Smooth muscle cell (in vitro differentiated cells): ENCODE results near the gene CCDC74A. TPM values are rescaled to one million over a fixed set of nuclear protein-coding genes. Genes with fewer than 3 reads are reported as not detected.
"Not testable (repeated sequence)": the region's sequence is repeated elsewhere in the genome, so short reads cannot be mapped to it uniquely, and the experiment has no call there.

Source experiments
- DNase-seq: peaks from one replicate; lab custom pipeline; 2025; ENCODE audit not compliant: unreplicated experiment; lab: John Stamatoyannopoulos, UW
- H2AFZ ChIP-seq: fragments of 200-600 bp; sonication (generic); 2 replicates; pipeline ENCODE4 v1.6.0; 2016; ENCODE audit warnings: antibody characterized with exemption, low read depth, mild to moderate bottlenecking
- H3F3A ChIP-seq: fragments of 200-600 bp; sonication (generic); 2 replicates; pipeline ENCODE4 v1.6.0; 2017; ENCODE audit warnings: antibody characterized with exemption, low read depth
- H3K27ac ChIP-seq: fragments of 200-600 bp; sonication (generic); 2 replicates; pipeline ENCODE4 v1.5.1; 2016; ENCODE audit warnings: low read depth, mild to moderate bottlenecking
- H3K27me3 ChIP-seq: fragments of 200-600 bp; sonication (generic); 2 replicates; pipeline ENCODE4 v1.6.1; 2016; ENCODE audit warnings: low read depth, mild to moderate bottlenecking
- H3K36me3 ChIP-seq: fragments of 200-600 bp; sonication (generic); 2 replicates; pipeline ENCODE4 v1.5.1; 2016; ENCODE audit warnings: low read depth
- H3K4me1 ChIP-seq: fragments of 200-600 bp; sonication (generic); 2 replicates; pipeline ENCODE4 v1.5.1; 2016; ENCODE audit warnings: low read depth
- H3K4me2 ChIP-seq: fragments of 200-600 bp; sonication (generic); 2 replicates; pipeline ENCODE4 v1.6.0; 2016; ENCODE audit warnings: mild to moderate bottlenecking
- H3K4me3 ChIP-seq: fragments of 200-600 bp; sonication (generic); 2 replicates; pipeline ENCODE4 v1.5.1; 2016; ENCODE audit warnings: mild to moderate bottlenecking
- H3K79me2 ChIP-seq: fragments of 200-600 bp; sonication (generic); 2 replicates; pipeline ENCODE4 v1.6.0; 2016; ENCODE audit warnings: low read depth, mild to moderate bottlenecking
- H3K9ac ChIP-seq: fragments of 200-600 bp; sonication (generic); 2 replicates; pipeline ENCODE4 v1.6.0; 2016; ENCODE audit warnings: low read depth
- H3K9me3 ChIP-seq: fragments of 200-600 bp; sonication (generic); replicated peaks from 2 replicates; pipeline ENCODE4 v1.5.1; 2016; ENCODE audit warnings: low read depth
- H4K20me1 ChIP-seq: fragments of 200-600 bp; sonication (generic); 2 replicates; pipeline ENCODE4 v1.6.0; 2016; ENCODE audit warnings: low read depth
- CTCF ChIP-seq: fragments of 200-600 bp; sonication (generic); IDR thresholded peaks from 2 replicates; pipeline ENCODE4 v1.5.1; 2017; ENCODE audit warnings: borderline replicate concordance, mild to moderate bottlenecking, antibody characterized with exemption; ENCODE audit not compliant: insufficient read depth, poor library complexity, severe bottlenecking
- WGBS: methylation state at CpG from one replicate; pipeline ENCODE4 v1.1.7; 2016; ENCODE audit warnings: low lambda C conversion rate; 5-methylcytosine and 5-hydroxymethylcytosine counted together
- polyA plus RNA-seq: library from polyadenylated mRNA; unstranded; fragments of >200 nt; fragmentation: Nextera tagmentation; extraction: Ambion mirVana; gene quantifications from 2 replicates; pipeline ENCODE4 v1.2.1, GENCODE V29; 2016
- total RNA-seq: library from RNA; depleted of rRNA; stranded (reverse); fragments of >200 nt; gene quantifications from 2 replicates; pipeline ENCODE4 v1.2.3, GENCODE V29; 2014

CCDC74A gene
- total and polyA plus RNA-seq, 2 experiments from 2014 or later = 18.1 to 37.2 TPM

DNA sequence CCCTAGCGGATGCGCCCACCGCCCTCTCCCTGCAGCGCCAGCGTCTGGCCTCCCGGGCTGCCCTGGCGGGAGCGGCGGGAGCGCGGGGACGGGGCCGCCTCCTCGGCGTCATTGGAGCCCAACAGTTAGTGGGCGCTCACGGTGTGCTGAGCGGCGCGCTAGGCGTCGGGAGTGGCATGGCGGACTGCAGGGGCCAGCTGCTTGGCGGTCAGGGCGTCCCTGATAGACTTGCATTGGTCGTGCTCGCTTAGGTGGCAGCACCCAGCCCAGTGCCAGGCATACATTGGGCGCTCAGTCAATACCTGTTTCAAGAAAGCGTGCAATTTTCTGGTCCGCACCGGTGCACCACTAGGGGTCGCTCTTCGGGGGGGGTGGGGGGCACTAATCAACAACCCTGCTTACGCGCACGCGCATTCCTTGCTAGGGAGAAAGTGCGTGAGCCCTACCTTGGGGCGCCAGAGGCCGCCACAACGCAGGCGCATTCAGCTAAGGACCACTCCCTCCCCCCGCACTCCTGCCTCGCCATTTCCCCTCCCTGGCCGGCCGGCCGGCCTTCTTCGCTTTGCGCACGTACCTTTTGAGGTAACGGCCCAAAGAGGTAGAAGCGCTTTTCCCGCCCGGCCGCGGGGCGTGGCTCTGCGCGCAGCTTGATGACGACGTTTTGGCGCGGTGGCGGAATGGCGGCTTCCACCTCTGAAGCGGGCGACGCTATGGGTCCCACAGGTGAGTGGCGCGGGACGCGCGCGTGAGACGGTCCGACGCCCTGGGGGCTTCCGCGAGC, 35.1 kb upstream of the CCDC74A start:
- H3K4me3 ChIP-seq = peak overlapping the region; percentile 91
- H2AFZ ChIP-seq = peak overlapping the region; percentile 96
- H3K27me3 ChIP-seq = no peaks in the 10 kb centered on the region
- DNase-seq = peak; percentile 70
- H3K9me3 ChIP-seq = no peaks in the 10 kb centered on the region
- H3K4me2 ChIP-seq = peak overlapping the region; percentile 95
- peaks cover 43% of the 10 kb centered on the region for H3K79me2 ChIP-seq
- H3K27ac ChIP-seq = peak overlapping the region; percentile 84
- H3K36me3 ChIP-seq = no peaks in the 10 kb centered on the region
- H3K9ac ChIP-seq = peak overlapping the region; percentile 93
- H3K4me1 ChIP-seq = no peaks in the 10 kb centered on the region
- peak; percentile 67 for TF ChIP-seq CTCF
- WGBS = under 1% methylated on average over 57 of the region's 79 CpGs
- peaks cover 12% of the 10 kb centered on the region for H4K20me1 ChIP-seq
- H3F3A ChIP-seq = no peaks in the 10 kb centered on the region

DNA sequence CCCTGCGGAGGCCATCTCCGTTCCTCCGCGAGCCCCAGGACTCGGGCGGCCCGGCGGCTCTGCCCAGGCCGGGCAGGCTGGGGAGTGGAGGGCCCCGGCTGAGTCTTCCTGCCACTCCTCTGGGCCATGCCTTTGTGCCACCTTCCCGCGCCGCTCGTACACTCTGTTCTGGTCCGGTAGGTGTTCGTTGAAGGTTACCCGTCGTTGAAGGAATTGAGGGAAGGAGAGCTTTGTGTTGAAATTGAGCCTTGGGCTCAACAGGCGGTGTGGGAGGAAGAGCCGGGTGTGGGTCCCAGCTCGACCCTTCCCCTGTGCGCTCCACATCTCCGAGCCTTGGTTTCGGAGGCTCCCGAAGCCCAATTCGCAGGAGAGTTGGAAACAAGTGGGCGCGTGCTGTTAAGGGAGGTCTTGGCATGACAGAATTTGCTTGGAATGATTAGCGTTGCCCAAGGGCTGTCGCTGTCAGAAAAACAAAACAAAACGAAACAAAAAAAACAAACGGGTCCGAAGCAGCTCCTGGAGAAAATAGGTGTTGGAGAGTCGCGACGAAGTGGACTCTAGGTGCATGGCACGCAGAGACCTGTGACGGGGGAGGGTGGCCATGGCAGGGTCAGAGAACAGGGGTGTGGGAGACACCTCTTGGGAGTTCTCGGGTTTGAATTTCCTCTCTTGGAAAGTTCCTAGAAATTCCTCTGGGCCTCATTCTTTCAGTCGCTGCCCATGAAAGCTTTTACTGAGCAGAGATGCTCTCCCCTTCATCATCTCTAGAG, 34.3 kb upstream of the CCDC74A start:
- peak overlapping the region; percentile 84 for H3K27ac ChIP-seq
- peaks cover 43% of the 10 kb centered on the region for H3K79me2 ChIP-seq
- no peaks in the 10 kb centered on the region for H3F3A ChIP-seq
- TF ChIP-seq CTCF = no peak
- DNase-seq = no peak
- no peaks in the 10 kb centered on the region for H3K36me3 ChIP-seq
- H3K27me3 ChIP-seq = no peaks in the 10 kb centered on the region
- H4K20me1 ChIP-seq = peaks cover 12% of the 10 kb centered on the region
- peak overlapping the region; percentile 91 for H3K4me3 ChIP-seq
- peak overlapping the region; percentile 93 for H3K9ac ChIP-seq
- no peaks in the 10 kb centered on the region for H3K9me3 ChIP-seq
- peak overlapping the region; percentile 96 for H2AFZ ChIP-seq
- under 1% methylated on average over 40 of the region's 40 CpGs for WGBS
- H3K4me1 ChIP-seq = no peaks in the 10 kb centered on the region
- peak overlapping the region; percentile 95 for H3K4me2 ChIP-seq

- H3F3A ChIP-seq, H3K4me3 ChIP-seq, DNase-seq, H3K9ac ChIP-seq, H3K4me1 ChIP-seq, H3K36me3 ChIP-seq, H3K27ac ChIP-seq, H2AFZ ChIP-seq, H3K9me3 ChIP-seq, H3K4me2 ChIP-seq, H3K27me3 ChIP-seq: not testable (repeated sequence)
- H3K79me2 ChIP-seq = peaks cover 43% of the 10 kb centered on the region
- WGBS = 100% methylated on average over 1 of the region's 1 CpG
- peaks cover 12% of the 10 kb centered on the region for H4K20me1 ChIP-seq
These were observed 32.2 kb upstream of the CCDC74A start for GRCh38 chr2:131495506-131495905.

- WGBS = 69% methylated on average over 8 of the region's 8 CpGs
- H3K27ac ChIP-seq, H3K9ac ChIP-seq, DNase-seq, H3K4me1 ChIP-seq, H3F3A ChIP-seq, H2AFZ ChIP-seq, H3K4me3 ChIP-seq, H3K27me3 ChIP-seq, H3K9me3 ChIP-seq, H3K36me3 ChIP-seq, H3K4me2 ChIP-seq: not testable (repeated sequence)
- peaks cover 37% of the 10 kb centered on the region for H3K79me2 ChIP-seq
- H4K20me1 ChIP-seq = peaks cover 12% of the 10 kb centered on the region
These were observed 29.2 kb upstream of the CCDC74A start for GRCh38 chr2:131498321-131498973.

- H3F3A ChIP-seq, DNase-seq, H4K20me1 ChIP-seq, H3K4me1 ChIP-seq, H2AFZ ChIP-seq, H3K79me2 ChIP-seq, H3K27ac ChIP-seq, H3K4me3 ChIP-seq, H3K27me3 ChIP-seq, H3K9me3 ChIP-seq, H3K9ac ChIP-seq, H3K36me3 ChIP-seq, H3K4me2 ChIP-seq: not testable (repeated sequence)
- WGBS = 100% methylated on average over 4 of the region's 4 CpGs
These were observed 24.1 kb upstream of the CCDC74A start for GRCh38 chr2:131503587-131503986.

GRCh38 chr2:131504082-131504750, 23.5 kb upstream of the CCDC74A start:
- not testable (repeated sequence) for H3K36me3 ChIP-seq, H2AFZ ChIP-seq, H3K4me1 ChIP-seq, H4K20me1 ChIP-seq, H3F3A ChIP-seq, H3K4me2 ChIP-seq, H3K27me3 ChIP-seq, H3K79me2 ChIP-seq, H3K27ac ChIP-seq, H3K9me3 ChIP-seq, H3K4me3 ChIP-seq, H3K9ac ChIP-seq, DNase-seq
- WGBS = 96% methylated on average over 7 of the region's 7 CpGs
